Suppressor macrophage treated with lipopolysaccharide for 1 hour (primary cell): ENCODE data around the gene THSD8.

Experiments used
- DNase-seq, 3 donors: peaks; one replicate each; pipeline ENCODE4 v3.0.0-alpha.2; 2020 to 2022

Gene THSD8

GRCh38 chr19:12779162-12779993 is 22.5 kb upstream of the THSD8 start:
- peak in 2 of 3 donors; percentile 39 to 49 for DNase-seq

- DNase-seq = no peak
Measured at GRCh38 chr19:12782174-12782423, 19.8 kb upstream of the THSD8 start.

DNA sequence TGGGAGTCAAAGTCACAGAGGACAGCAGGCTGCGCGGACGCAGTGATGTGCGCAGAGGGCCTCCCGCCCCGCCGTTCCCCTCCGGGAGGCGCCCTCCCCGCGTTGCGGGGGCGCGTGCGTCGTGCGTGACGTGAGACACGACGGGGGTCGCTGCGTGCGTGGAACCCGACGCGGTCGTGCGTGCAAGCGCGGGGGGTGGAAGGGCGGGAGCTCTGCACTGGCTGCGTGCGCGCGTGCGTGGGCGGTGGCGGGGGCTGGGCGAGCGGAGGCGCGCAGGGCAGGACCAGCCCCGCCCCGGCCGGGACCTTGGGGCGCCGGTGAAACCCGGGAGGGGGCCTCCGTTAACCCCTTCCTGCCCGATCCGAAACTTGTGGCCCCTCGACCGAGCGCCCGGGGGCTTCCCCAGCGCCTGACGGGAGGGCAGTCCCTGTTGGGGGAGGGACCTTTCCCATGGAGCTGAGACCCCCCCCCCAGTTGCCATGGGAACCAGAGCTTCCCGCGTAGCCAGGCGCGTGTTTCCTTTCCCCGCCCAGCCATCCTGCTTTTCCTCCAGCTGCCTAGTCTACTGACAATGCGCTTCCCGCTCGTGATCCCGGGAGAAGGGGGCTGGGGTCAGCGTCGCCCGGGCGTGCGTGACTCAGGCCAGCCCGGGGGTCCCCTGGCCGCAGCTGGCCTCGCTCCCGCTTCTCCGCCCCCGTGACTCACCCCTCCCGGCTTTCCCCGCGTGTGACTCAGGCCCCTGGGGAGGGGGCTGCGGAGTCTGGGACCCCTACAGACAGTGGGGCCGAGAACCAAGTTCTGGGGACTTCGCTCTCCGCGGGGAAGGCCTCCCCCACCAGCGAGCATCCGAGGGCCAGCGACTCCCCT is 19.2 kb upstream of the THSD8 start:
- DNase-seq = peak; percentile 90 to 93 (median 92)

DNA sequence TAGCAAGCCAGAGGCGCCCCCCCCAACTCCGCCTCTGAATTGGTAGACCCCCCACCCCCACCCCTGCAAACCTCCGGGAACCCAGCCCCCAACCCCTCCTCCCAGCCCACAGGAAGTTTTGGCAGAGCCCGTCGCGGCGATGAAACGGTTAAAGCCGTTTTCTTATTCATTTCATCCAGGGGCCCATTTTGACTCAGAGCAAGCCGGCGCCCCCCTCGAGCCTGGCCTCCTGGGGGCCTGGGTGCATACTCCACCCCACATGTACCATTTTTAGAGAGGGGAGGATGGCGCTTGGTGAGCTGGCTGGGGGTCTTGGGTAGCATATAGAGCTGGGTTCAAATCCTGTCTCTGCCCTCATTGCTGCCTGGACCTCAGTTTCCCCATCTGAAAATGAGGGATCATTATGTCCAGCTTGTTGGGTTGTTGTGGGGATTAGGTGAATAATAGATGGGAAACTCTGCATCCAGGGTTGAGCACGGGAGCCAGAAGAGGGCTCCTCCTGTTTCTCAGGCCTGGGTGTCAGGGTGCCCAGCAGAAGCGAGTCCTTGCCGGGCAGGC is 18.5 kb upstream of the THSD8 start:
- DNase-seq = peak in 2 of 3 donors; percentile 29 to 46

- peak in 2 of 3 donors; percentile 58 to 61 for DNase-seq
Measured at GRCh38 chr19:12783849-12784393, 17.9 kb upstream of the THSD8 start.

GRCh38 chr19:12784394-12784870 is 17.4 kb upstream of the THSD8 start:
- peak in 1 of 3 donors; percentile 19 for DNase-seq

GRCh38 chr19:12784871-12785430 is 16.9 kb upstream of the THSD8 start:
- DNase-seq = peak in 1 of 3 donors; percentile 43

- peak; percentile 76 to 79 (median 77) for DNase-seq
Measured at GRCh38 chr19:12785431-12786031, 16.3 kb upstream of the THSD8 start.

GRCh38 chr19:12786141-12786870 is 15.6 kb upstream of the THSD8 start:
- peak; percentile 95 to 97 (median 96) for DNase-seq

GRCh38 chr19:12786952-12787351 is 14.9 kb upstream of the THSD8 start:
- DNase-seq = no peak

- no peak for DNase-seq
Measured at GRCh38 chr19:12787458-12787857, 14.4 kb upstream of the THSD8 start.

DNA sequence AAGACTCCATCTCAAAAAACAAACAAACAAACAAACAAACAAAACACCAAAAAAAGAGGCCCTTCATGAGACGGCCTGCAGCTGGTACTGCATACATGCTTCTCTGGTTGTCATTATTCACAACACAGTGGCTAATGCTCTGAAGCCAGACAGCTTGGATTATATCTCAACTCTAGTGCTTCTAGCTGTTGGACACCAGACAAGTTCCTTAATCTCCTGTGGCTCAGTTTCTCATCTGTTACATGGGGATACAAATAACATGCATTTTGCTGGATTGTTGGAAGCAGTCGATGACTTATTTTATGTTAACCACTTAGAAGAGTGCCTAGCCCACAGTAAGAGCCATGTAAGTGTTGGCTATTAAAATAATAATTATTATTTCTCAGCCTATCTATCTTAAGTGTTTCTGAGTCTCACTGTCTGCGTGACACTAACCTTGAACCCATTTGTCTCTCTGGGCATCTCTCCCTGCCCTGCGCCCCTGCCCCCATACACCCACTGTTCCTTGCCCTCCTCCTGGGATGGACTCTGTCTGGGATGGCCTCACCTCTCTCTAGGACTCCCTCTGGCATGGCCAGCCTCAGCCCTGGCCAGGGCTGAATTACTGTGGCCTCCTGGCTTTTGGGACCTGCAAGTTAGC is 13.7 kb upstream of the THSD8 start:
- DNase-seq = no peak

- peak; percentile 96 to 99 (median 97) for DNase-seq
Measured at GRCh38 chr19:12788682-12789097, 13.2 kb upstream of the THSD8 start.

DNA sequence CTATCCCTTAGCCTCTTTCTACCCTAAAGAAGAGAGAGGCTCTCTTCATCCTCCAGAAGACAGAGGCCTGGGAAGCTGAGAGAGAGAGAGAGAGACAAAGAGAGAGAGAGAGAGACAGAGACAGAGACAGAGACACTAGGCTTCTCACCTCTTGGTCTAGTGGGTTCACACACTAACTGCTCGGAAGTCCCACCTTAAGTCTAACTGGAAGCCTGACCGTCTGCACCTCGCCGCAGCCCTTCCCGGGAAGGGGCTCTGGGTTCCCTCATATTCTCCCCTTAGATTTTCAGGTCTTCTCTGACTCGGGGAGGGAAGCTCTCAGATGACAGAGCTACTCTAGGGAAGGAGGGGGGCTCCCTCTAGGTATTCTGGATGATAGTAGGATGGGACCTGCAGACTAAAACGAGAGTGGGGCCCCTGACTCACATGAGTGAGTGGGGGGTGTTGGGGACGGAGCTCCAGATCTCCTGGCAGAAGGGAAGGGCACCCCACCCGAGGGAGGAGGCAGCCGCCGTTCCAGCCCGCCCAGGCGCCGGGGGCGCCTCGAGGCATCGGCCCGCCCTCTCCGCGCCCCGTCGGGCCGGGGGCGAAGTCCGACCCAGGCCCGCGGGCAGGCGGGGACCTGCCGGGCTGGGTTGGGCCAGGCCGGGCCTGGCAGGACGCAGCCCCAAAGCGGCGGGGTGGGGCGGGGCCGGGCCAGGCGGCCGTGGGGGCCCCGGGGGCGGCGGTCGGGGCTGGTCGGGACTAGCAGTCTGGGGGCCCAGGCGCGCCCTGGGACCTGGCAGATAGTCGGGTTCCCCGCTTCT is 12.6 kb upstream of the THSD8 start:
- DNase-seq = no peak

DNA sequence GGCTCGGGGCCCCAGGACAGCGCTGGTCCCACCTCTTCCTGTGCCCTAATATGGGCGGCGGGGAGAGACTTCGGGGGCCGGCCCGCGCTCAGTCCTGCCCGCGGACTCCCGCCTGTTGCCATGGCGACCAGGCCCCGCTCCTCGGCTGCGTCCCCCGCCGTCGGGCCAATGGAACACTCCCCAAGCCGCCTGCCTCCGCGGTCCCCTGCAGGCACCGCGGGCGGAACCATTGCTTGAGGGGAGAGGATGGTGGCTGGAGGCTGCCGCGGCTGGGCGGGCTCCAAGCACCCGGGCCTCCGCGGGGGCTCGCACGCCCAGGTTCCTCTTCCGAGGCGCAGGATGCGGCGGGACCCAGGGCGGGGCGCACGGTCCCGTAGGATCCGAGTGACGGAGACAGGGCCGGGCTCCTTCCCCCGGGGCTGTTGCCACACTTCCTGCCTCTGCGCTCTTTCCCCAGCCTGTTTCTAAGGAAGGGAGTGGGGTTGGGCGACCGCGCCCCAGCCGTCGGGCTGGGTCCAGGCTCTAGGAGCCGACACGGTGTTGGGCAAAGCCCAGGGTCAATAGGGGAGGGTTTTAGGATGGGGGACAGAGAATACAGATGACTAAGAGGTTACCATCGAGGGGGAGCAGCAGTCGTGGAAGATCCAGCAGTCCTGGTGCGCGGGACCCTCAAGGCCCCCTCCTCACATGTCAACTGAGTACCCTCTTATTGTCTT is 11.8 kb upstream of the THSD8 start:
- DNase-seq = peak; percentile 99 to 100 (median 100)

DNA sequence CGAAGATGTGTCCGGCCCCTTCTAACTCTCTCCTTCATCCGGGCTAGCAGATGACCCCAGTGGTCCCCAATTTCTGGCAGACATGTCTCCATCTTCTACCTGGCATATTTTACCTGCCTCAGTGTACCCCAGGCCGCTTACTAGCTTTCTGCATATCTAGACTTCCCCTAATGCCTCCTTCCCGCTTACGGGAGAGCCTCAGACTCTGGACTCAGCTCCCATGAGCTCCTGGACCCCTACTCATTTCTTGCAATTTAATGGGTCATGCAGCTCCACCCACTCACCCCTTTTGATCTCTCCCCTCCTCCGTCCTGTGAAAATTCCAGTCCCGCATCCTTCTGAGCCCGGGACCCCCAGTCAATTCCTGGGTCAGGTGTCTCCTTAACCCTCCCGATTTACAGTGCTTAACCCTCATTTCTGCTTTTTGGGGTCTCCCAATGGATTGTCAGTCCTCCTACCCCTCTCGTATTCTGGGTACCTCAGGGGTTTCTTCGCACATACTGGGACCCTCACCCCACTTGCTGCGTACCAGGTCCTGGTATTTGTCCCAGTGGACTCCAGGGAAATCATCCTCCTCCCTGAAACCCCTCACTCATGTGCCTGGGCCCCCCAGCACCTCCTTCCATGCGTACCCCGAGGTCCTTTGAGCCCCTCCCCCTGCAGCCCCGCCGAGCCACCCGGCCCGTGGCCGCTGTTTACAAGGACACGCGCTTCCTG is 11.1 kb upstream of the THSD8 start:
- DNase-seq = peak in 2 of 3 donors; percentile 33 to 48

DNA sequence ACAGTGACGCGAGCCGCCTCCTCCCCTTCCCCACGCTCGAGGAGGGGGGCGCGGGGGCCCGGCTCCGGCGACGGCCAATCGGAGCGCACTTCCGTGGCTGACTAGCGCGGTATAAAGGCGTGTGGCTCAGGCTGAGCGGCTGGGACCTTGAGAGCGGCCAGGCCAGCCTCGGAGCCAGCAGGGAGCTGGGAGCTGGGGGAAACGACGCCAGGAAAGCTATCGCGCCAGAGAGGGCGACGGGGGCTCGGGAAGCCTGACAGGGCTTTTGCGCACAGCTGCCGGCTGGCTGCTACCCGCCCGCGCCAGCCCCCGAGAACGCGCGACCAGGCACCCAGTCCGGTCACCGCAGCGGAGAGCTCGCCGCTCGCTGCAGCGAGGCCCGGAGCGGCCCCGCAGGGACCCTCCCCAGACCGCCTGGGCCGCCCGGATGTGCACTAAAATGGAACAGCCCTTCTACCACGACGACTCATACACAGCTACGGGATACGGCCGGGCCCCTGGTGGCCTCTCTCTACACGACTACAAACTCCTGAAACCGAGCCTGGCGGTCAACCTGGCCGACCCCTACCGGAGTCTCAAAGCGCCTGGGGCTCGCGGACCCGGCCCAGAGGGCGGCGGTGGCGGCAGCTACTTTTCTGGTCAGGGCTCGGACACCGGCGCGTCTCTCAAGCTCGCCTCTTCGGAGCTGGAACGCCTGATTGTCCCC is 10.4 kb upstream of the THSD8 start, which contains the start of gene JUNB:
JUNB (plus strand) TSS at position 142 of the 706 bp plus-strand sequence; CDS start at position 428, 286 bp downstream.
- DNase-seq = peak; percentile 99 to 100 (median 99)
